OCI-LY7 (cell line): ENCODE results near the gene CD44.

Experiments used
- CTCF ChIP-seq: fragments of 200-600 bp; sonication (generic); conservative IDR thresholded peaks from 2 replicates; pipeline ENCODE4 v1.5.1; 2014; ENCODE audit warnings: mild to moderate bottlenecking, antibody characterized with exemption, low read length, moderate library complexity, mixed read lengths
- EZH2phosphoT487 ChIP-seq: fragments of 200-600 bp; sonication (generic); IDR thresholded peaks from 2 replicates; pipeline ENCODE4 v1.6.1; 2018; ENCODE audit warnings: low read depth, borderline replicate concordance, mild to moderate bottlenecking, mixed run types, antibody characterized with exemption, low read length, moderate library complexity, mixed read lengths

GRCh38 chr11:35109041-35109440 is 29.9 kb upstream of the CD44 start:
- TF ChIP-seq CTCF (no peak), EZH2phosphoT487 (no peak)
